ENCODE data around the gene STAM. TPM values are rescaled to one million over a fixed set of nuclear protein-coding genes. Genes with fewer than 3 reads are reported as not detected.
A peak's percentile ranks its signal among the peaks of the same experiment; 100 is the strongest.

The STAM gene
- total and polyA plus RNA-seq, 9 of the 15 experiments (the other 6 are each of a cell fraction or from before 2014, with no cell fraction given) = 13.8 to 33.5 (median 26.4) TPM

GRCh38 chr10:17740668-17741067 lies 96.7 kb downstream of the STAM start:
- Histone ChIP-seq H3K27ac (ENCODE audit: extremely low read depth, low read depth, low read length) (no peak overlapping the region), H3K4me1 (replicated peaks in 1 of 2; ENCODE audit: control insufficient read depth in 2 of 2, insufficient read depth in 2 of 2, low read length in 2 of 2) (peaks cover 4 to 5% of the 10 kb centered on the region in 2 experiments; a peak in 2 of 5 replicates), H3K36me3 (ENCODE audit: control insufficient read depth, insufficient read depth, low read length) (no peaks in the 10 kb centered on the region), H3K9ac (ENCODE audit: insufficient read depth in 1 of 2, low read depth in 2 of 2, low read length in 2 of 2) (no peak overlapping the region), H3K9me3 (replicated peaks; ENCODE audit: control insufficient read depth, insufficient read depth, low read depth, low read length) (no peaks in the 10 kb centered on the region), H3K9me1 (ENCODE audit: control insufficient read depth, insufficient read depth, low read length) (no peaks in the 10 kb centered on the region), H4K20me1 (replicated peaks; ENCODE audit: control insufficient read depth, insufficient read depth, low read length) (no peaks in the 10 kb centered on the region), H3K4me2 (ENCODE audit: insufficient read depth, low read length) (no peak overlapping the region), H3K79me2 (ENCODE audit: control insufficient read depth, insufficient read depth, low read length) (no peaks in the 10 kb centered on the region), H3K27me3 (ENCODE audit: control insufficient read depth in 2 of 2, insufficient read depth in 2 of 2, low read length in 2 of 2) (no peaks in the 10 kb centered on the region), H3K4me3 (no peak overlapping the region), H2AFZ (ENCODE audit: low read depth, low read length) (no peak overlapping the region)
- intact Hi-C loops (cut with micrococcal nuclease) (no loop called here), in situ Hi-C loops (cut with MboI) (loop anchor here (5.0 to 25.0 kb wide), 2 partner anchors 133 to 903 kb away; no protein-coding TSS in a partner anchor)
- ATAC-seq (no peak), FAIRE-seq (no peak), DNase-seq (ENCODE audit: extremely low read depth in 1 of 4, low spot score in 3 of 4) (no peak)
- ChIA-PET CTCF (ENCODE audit: low intra/inter-chr PET ratio) (no interaction called here), POLR2A (interaction anchor here (0.7 kb wide), 1 partner anchor 479 kb away, joined by 3 read pairs; no protein-coding TSS in a partner anchor)
- 43% methylated on average over 1 of the region's 1 CpG for WGBS (ENCODE audit: insufficient coverage, low coverage, missing lambda C conversion rate)
- peak; percentile 85 for TF ChIP-seq MAFG (tag; conservative IDR thresholded peaks at IDR 0.05)
- no peak for TF ChIP-seq SAFB2 (IDR thresholded peaks at IDR 0.05; ENCODE audit: borderline replicate concordance, low read depth, low read length, severe bottlenecking)
- TF ChIP-seq ARID3A (IDR thresholded peaks at IDR 0.05; ENCODE audit: borderline replicate concordance, low read depth, low read length) = no peak
- peak; percentile 86 for TF ChIP-seq C11orf30 (IDR thresholded peaks at IDR 0.05; ENCODE audit: low read depth)
- peak; percentile 83 for TF ChIP-seq MAFF (IDR thresholded peaks at IDR 0.05; ENCODE audit: low read length)
- TF ChIP-seq XRCC3 (IDR thresholded peaks at IDR 0.05) = no peak
- no peak for TF ChIP-seq CBX2 (IDR thresholded peaks at IDR 0.05; ENCODE audit: insufficient read depth, low read length, poor library complexity, severe bottlenecking)
- no peak for TF ChIP-seq MYNN (IDR thresholded peaks at IDR 0.05)
- no peak for TF ChIP-seq MYNN (CRISPR knock-in tag; IDR thresholded peaks at IDR 0.05)
- no peak for TF ChIP-seq FOXJ3 (CRISPR knock-in tag; IDR thresholded peaks at IDR 0.05)
- TF ChIP-seq ZNF830 (CRISPR knock-in tag; IDR thresholded peaks at IDR 0.05) = no peak
- peak; percentile 91 for TF ChIP-seq ZNF316 (IDR thresholded peaks at IDR 0.05)
- TF ChIP-seq, protein P1, sequence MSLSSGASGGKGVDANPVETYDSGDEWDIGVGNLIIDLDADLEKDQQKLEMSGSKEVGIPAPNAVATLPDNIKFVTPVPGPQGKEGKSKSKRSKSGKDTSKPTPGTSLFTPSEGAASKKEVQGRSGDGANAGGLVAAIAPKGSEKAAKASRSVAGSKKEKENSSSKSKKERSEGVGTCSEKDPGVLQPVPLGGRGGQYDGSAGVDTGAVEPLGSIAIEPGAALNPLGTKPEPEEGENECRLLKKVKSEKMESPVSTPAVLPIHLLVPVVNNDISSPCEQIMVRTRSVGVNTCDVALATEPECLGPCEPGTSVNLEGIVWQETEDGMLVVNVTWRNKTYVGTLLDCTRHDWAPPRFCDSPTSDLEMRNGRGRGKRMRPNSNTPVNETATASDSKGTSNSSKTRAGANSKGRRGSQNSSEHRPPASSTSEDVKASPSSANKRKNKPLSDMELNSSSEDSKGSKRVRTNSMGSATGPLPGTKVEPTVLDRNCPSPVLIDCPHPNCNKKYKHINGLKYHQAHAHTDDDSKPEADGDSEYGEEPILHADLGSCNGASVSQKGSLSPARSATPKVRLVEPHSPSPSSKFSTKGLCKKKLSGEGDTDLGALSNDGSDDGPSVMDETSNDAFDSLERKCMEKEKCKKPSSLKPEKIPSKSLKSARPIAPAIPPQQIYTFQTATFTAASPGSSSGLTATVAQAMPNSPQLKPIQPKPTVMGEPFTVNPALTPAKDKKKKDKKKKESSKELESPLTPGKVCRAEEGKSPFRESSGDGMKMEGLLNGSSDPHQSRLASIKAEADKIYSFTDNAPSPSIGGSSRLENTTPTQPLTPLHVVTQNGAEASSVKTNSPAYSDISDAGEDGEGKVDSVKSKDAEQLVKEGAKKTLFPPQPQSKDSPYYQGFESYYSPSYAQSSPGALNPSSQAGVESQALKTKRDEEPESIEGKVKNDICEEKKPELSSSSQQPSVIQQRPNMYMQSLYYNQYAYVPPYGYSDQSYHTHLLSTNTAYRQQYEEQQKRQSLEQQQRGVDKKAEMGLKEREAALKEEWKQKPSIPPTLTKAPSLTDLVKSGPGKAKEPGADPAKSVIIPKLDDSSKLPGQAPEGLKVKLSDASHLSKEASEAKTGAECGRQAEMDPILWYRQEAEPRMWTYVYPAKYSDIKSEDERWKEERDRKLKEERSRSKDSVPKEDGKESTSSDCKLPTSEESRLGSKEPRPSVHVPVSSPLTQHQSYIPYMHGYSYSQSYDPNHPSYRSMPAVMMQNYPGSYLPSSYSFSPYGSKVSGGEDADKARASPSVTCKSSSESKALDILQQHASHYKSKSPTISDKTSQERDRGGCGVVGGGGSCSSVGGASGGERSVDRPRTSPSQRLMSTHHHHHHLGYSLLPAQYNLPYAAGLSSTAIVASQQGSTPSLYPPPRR (CRISPR knock-in tag; IDR thresholded peaks at IDR 0.05; ENCODE audit: borderline replicate concordance) = no peak
- peak; percentile 86 for TF ChIP-seq MAFK (IDR thresholded peaks at IDR 0.05; ENCODE audit: low read length)
- TF ChIP-seq ZNF780A (CRISPR knock-in tag; IDR thresholded peaks at IDR 0.05) = no peak
- TF ChIP-seq SUPT5H (IDR thresholded peaks at IDR 0.05) = no peak
- BruUV-seq (replicated peaks) = no TSS peak
